NCI-H128 (cell line): ENCODE data around the gene RSPRY1.
"Not testable (repeated sequence)": the region's sequence is repeated elsewhere in the genome, so short reads cannot be mapped to it uniquely, and the experiment has no call there.

ENCODE experiments used
- DNase-seq: peaks from one replicate; lab custom pipeline; 2025; ENCODE audit not compliant: unreplicated experiment; lab: John Stamatoyannopoulos, UW

The RSPRY1 gene

GRCh38 chr16:57268804-57269800 lies 83.0 kb downstream of the RSPRY1 start:
- DNase-seq = no peak

DNA sequence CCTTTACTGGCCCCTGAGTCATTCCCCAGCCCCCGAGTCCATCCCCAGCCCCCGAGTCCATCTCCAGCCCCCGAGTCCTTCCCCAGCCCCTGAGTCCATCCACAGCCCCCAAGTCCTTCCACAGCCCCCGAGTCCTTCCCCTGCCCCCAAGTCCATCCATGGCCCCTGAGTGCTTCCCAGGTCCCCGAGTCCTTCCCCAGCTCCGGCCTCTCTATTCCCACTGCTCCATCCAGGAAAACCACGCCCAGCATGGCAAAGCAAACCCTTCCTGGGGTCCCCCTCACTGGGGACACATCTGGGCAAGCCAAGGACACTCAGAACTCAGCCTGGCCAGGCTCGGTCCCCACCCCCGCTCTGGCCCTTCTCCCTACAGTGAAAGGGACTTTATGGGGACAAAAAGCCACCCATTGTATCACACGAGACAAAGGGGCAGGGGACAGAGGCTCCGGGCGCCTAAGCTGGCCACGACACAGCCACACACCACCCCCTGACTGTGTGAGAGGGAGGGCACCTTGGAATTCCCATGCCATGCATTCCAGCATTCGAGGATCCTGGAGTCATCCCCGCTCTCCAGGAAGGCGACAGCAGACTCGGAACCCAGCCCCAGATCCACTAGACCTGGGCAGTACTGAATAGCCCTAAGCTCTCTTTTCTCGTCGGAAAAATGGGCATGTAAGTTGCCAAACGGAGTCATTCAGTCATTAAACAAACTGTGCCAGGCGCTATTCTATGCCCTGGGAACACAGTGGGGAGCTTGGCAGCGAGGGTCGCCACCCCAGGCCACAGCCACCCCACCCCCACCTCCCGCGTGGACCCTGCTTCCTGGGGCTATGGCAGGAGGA lies 84.3 kb downstream of the RSPRY1 start:
- no peak for DNase-seq

DNA sequence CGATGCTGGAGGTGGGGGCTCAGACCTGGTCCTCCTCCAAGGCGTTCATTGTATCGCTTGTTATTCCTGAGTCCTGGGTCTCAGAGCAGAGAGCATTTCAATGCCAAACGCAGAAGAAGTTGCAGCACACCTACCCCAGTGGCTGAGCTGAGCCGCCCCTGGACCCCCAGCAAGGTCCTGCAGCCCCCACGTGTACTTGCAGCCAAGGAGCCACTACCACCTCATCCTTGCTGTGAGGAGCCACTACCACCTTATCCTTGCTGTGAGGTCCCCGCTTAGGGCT lies 84.9 kb downstream of the RSPRY1 start:
- DNase-seq = no peak

- no peak for DNase-seq
Observed at GRCh38 chr16:57271867-57272495, 85.9 kb downstream of the RSPRY1 start.

DNA sequence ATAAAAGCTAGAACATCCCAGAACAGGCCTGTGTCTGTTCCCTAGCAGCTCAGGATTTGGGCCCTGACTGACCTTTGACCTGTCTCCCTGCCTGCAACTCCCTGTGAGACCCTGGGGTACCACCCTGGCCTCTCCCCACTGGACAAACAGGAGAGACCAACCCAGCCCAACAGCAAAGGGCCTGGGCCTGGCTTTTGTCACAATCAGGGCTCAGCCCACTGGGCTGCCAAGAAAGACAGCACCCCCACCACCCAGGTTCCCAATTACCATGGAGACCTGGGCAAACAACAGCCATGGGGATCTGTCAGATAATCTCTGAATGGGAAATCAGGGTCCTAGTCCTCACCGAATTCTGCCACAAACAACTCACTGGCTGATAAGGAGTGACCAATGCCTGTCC lies 87.2 kb downstream of the RSPRY1 start:
- no peak for DNase-seq

DNA sequence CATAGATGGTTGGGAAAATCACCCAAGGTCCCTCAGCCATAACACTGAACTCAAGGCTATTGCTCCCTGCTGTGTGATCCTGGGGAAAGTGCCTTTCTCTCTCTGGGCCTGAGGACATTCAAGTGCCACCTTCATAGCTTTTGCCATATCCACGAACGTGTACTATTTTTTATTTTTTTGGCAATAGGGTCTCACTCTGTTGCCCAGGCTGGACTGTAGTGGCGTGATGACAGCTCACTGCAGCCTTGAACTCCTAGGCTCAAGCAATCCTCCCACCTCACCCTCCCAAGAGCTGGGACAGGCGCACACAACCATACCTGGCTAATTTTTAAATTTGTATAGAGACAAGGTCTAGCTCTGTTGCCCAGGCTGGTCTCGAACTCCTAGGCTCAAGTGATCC lies 87.7 kb downstream of the RSPRY1 start:
- no peak for DNase-seq

GRCh38 chr16:57275946-57276345 lies 89.8 kb downstream of the RSPRY1 start:
- DNase-seq = not testable (repeated sequence)

- DNase-seq = no peak
Observed at GRCh38 chr16:57276596-57276995, 90.5 kb downstream of the RSPRY1 start.

DNA sequence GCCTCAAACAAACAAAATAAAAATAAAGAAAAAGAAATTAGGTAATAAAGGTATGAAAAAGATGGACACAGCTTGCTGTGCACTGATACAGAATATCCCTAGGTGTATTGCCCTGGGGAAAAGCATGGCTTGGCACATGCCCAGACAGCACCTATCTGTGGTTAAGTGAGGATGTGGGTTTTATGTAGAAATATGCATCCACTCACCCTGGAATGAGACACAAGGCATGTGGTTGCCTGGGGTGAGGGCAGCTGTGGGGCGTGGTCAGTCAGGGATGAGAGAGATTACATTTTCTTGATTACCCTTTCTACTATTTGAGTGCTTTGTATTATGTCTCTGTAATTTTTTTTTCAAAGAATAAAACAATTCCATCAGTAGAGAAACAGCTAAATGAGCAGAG lies 91.5 kb downstream of the RSPRY1 start:
- no peak for DNase-seq

DNA sequence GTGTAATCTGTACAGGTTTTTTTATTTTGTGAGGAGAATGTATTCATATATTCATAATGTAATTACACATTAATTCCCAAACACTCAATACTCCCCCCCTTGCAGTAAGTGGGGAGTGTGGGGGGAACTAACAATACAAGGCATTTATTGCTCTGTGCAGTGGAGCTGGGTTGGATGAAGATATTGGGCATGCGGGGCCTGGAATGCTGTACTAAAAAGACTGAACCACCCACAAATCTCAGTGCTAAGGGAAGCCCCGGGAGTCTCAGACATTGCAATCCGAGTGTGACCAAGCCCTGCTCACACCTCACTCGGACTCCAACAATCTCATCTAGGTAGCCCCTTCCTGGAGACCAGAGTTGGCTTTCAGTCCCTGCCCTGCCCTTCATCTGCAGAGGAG lies 92.4 kb downstream of the RSPRY1 start:
- DNase-seq = no peak

GRCh38 chr16:57279780-57280638 lies 93.9 kb downstream of the RSPRY1 start:
- DNase-seq = no peak

DNA sequence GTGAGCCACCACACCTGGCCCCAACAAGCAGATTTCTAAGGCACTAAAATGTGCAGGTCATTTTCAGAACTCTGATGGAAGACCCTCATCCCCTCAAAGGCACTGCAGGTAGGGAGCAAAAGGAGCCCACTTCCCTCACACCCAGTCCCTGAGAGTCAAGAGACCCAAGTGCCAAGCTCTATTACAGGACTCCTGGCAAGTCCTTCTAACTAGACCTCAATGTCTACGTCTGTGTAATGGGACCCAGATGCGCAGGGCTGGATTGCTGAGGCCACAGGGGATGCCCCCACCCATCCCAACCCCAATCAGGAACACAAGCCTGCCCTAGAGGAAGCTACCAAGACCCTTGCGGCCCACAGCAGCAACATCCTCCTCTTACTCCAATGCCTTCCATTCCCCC lies 95.7 kb downstream of the RSPRY1 start:
- no peak for DNase-seq

DNA sequence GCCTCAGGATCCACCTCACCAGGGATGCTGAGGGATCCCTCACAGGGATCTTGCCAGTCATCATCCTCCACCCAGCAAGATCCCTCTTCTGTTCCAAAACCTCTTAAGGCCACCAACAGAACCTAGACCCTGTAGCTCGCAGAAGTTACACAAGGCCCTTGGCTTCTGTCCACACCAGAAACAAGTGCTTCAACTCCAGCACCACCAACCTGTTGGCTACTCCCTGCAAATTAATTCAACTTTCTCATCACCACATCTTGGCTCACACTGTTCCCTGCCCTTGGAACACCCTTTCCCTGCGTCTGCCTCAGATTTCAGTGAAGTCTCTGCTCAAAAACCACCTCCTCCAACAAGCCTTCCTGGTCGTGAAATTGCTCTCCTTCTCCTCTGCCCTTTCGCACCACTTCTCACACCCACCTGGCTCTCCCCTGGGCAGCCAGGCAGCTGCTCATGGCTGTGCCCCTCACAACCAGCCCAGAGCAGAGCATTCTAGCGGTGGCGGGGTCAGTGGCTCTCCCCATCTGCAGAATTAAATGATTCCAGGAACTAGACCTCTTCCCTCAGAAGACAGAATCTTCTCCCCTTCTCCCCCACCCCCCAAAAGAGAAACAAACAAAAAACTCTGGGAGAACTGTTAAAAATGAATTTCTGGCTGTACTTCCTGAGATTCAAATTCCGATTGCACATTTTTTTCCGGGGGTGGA lies 96.5 kb downstream of the RSPRY1 start:
- no peak for DNase-seq

DNA sequence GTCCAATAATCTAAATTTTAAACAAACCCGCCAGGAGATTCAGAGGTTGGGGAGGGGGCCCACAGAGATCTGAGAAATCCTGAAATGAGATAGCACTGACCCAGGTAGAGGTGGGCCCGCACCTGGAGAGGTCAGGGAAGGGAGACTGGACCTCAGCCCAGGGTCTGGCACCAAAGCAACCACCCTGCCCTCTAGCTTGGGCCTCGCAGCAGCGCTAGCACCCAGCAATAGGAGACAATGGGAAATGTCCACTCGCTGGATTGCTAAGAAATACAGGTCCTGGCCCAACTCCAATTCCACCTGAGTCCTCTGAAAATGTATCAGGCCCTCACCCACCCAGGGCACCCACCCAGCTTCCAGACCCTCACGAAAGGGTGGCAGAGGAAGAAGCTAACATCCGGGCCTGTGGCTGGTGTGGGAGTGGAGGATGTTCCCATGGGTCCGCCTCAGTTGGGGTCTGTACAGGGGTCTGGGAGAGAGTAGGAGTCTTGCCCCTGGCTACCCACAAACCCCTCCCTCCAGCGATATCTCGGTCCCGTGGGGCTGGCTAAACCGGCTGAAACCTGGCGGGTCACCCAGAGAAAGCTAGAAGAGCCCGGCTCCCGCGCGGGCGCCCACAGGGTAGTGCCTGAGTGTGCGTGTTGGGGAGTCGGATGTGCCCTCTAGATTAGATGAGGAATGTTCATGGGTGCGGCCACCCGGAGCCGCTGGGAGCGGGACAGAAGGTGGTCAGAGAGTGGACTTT lies 97.3 kb downstream of the RSPRY1 start:
- no peak for DNase-seq

GRCh38 chr16:57283959-57284208 lies 97.8 kb downstream of the RSPRY1 start:
- DNase-seq = no peak

DNA sequence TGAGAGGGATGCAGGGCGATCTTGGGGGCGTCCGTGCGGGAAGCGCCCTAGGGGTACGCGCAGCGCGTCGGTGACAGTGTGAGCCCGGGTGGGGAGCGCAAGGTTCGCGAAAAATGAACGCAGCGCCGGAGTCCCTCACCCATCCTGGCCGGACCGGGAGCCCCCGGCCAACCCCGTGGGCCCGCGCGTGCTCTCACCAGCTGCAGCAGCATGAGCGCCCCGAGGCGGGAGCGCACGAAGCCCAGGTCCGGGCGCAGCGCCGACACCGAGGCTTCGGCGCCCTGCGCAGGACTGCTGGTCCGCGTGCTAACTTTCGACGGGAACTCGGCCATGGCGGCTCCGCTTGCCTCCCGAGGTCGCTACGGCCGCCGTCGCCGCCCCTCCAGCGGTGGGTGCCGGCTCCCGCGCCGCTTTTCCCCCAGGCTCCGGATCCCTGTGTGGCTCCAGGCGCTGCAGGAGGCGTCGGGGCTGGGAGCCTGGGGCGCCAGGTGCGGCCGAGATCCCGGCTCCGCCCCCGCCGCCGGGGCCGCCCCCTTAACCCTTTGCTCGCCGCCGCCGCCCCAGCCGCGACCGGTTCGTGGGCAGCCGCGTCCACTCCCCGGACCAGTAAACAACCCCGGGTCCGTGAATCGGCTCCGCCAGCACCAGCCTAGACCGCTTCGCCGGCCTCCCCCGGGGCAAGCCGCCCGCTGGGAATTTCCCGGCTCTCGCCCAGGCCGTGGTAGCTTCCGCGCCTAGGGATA lies 98.3 kb downstream of the RSPRY1 start, which contains the start of gene PLLP:
Gene PLLP, minus strand, starts transcription at position 464 of the 743 bp plus-strand sequence. Its CDS starts 132 bp downstream, at position 332.
- no peak for DNase-seq

GRCh38 chr16:57284952-57285363 lies 98.8 kb downstream of the RSPRY1 start:
- no peak for DNase-seq

DNA sequence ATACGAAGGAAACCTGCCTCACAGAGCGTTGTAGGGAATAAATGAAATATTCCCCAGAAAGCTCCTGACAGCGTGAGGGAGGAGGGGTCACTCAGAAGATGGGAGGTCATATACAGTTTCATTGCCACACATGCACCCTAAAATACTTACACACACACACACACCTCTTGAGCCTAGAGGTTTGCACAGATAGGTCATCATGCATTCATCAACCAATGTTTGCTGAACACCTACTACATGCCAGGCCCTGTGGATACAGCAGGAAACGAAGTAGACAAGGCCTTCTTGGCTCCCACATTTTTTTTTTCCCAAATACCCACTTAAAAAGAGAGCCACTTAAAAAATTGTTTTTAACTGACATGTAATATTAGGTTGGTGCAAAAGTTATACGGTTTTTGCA lies 99.2 kb downstream of the RSPRY1 start:
- DNase-seq = no peak
